GM23338 (cell line): ENCODE data around the gene BAX.

ENCODE experiments used
- EZH2phosphoT487 ChIP-seq: fragments of 200-600 bp; sonication (generic); IDR thresholded peaks from one replicate; pipeline ENCODE4 v1.8.1; 2018; ENCODE audit warnings: antibody characterized with exemption; ENCODE audit not compliant: unreplicated experiment
- TF ChIP-seq, protein P1 (sequence below), 2 experiments: fragments of 200-600 bp in 1 of 2; sonication (generic) in 1 of 2; conservative IDR thresholded peaks; 2 replicates each; pipeline versions ENCODE4 v1.5.1 to v1.6.1; 2016 to 2017; ENCODE audit warnings: antibody characterized with exemption in 2 of 2, low read depth in 2 of 2, mild to moderate bottlenecking in 2 of 2, moderate library complexity in 1 of 2

GRCh38 chr19:49004133-49004532, 49.5 kb downstream of the BAX start:
- no peak for TF ChIP-seq EZH2phosphoT487
- TF ChIP-seq, protein P1, sequence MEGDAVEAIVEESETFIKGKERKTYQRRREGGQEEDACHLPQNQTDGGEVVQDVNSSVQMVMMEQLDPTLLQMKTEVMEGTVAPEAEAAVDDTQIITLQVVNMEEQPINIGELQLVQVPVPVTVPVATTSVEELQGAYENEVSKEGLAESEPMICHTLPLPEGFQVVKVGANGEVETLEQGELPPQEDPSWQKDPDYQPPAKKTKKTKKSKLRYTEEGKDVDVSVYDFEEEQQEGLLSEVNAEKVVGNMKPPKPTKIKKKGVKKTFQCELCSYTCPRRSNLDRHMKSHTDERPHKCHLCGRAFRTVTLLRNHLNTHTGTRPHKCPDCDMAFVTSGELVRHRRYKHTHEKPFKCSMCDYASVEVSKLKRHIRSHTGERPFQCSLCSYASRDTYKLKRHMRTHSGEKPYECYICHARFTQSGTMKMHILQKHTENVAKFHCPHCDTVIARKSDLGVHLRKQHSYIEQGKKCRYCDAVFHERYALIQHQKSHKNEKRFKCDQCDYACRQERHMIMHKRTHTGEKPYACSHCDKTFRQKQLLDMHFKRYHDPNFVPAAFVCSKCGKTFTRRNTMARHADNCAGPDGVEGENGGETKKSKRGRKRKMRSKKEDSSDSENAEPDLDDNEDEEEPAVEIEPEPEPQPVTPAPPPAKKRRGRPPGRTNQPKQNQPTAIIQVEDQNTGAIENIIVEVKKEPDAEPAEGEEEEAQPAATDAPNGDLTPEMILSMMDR (conservative IDR thresholded peaks at IDR 0.05; ENCODE audit: low read depth in 2 of 2) = no peak
